Fibroblast of lung (primary cell): Measurements from ENCODE around the gene MAP7D2. TPM values are rescaled to one million over a fixed set of nuclear protein-coding genes. Genes with fewer than 3 reads are reported as not detected.

ENCODE experiments used
- DNase-seq, 2 donors: peaks; one replicate each; pipeline versions ENCODE4 v3.0.0 to v3.0.0-alpha.2; 2010; ENCODE audit warnings: low read depth in 2 of 2
- H2AFZ ChIP-seq: 2 replicates; pipeline ENCODE4 v1.5.1; 2012; ENCODE audit warnings: low read length, control low read depth, inconsistent platforms
- H3K27ac ChIP-seq: 2 replicates; pipeline ENCODE4 v1.5.1; 2011; ENCODE audit warnings: low read length, control low read depth; ENCODE audit not compliant: insufficient read depth
- H3K27me3 ChIP-seq: 2 replicates; pipeline ENCODE4 v1.5.1; 2011; ENCODE audit warnings: mild to moderate bottlenecking, low read length; ENCODE audit not compliant: control insufficient read depth, insufficient read depth
- H3K36me3 ChIP-seq: 2 replicates; pipeline ENCODE4 v1.5.1; 2011; ENCODE audit warnings: low read length; ENCODE audit not compliant: control insufficient read depth, insufficient read depth
- H3K4me1 ChIP-seq: 2 replicates; pipeline ENCODE4 v1.5.1; 2011; ENCODE audit warnings: low read length; ENCODE audit not compliant: control insufficient read depth, insufficient read depth; ENCODE audit errors: extremely low read depth
- H3K4me2 ChIP-seq: 2 replicates; pipeline ENCODE4 v1.5.1; 2011; ENCODE audit warnings: low read length, control low read depth; ENCODE audit not compliant: insufficient read depth; ENCODE audit errors: extremely low read depth
- H3K4me3 ChIP-seq, 4 experiments: fragments of 200-600 bp in 1 of 4; sonication (generic) in 1 of 4; replicated peaks in 1 of 4; 2 replicates each; pipeline ENCODE4 v1.5.1; 2011 to 2016; ENCODE audit warnings: low read length in 4 of 4, low read depth in 3 of 4, mild to moderate bottlenecking in 3 of 4, control low read depth in 2 of 4, inconsistent platforms in 1 of 4, mixed read lengths in 1 of 4; ENCODE audit not compliant: insufficient read depth in 1 of 4; ENCODE audit errors: control extremely low read depth in 1 of 4
- H3K79me2 ChIP-seq: 2 replicates; pipeline ENCODE4 v1.5.1; 2012; ENCODE audit warnings: mild to moderate bottlenecking, low read length, inconsistent platforms; ENCODE audit not compliant: control insufficient read depth, insufficient read depth
- H3K9ac ChIP-seq: 2 replicates; pipeline ENCODE4 v1.5.1; 2011; ENCODE audit warnings: mild to moderate bottlenecking, low read length, control low read depth; ENCODE audit not compliant: insufficient read depth
- H3K9me3 ChIP-seq: 2 replicates; pipeline ENCODE4 v1.5.1; 2012; ENCODE audit warnings: low read depth, low read length; ENCODE audit not compliant: control insufficient read depth, insufficient read depth
- H4K20me1 ChIP-seq: 2 replicates; pipeline ENCODE4 v1.5.1; 2011; ENCODE audit warnings: low read length; ENCODE audit not compliant: control insufficient read depth, insufficient read depth; ENCODE audit errors: extremely low read depth
- CTCF ChIP-seq, 2 donors: IDR thresholded peaks in 1 of 2; conservative IDR thresholded peaks in 1 of 2; 1 replicate in 1 of 2; 2 replicates in 1 of 2; pipeline ENCODE4 v1.5.1; 2011 to 2012; ENCODE audit warnings: low read length in 2 of 2, control low read depth in 1 of 2, inconsistent platforms in 1 of 2, low read depth in 1 of 2, mild to moderate bottlenecking in 1 of 2
- EZH2 ChIP-seq: IDR thresholded peaks from 2 replicates; pipeline ENCODE4 v1.5.1; 2012; ENCODE audit warnings: low read length, control low read depth, mild to moderate bottlenecking; ENCODE audit errors: missing control alignments
- polyA plus RNA-seq, 2 donors: library from polyadenylated mRNA; depleted of rRNA in 1 of 2; stranded (reverse) in 1 of 2; unstranded in 1 of 2; fragments of >200 nt; gene quantifications; 2 replicates each; pipeline ENCODE4 v1.2.1, GENCODE V29; 2011 to 2012; ENCODE audit warnings: missing spikeins in 1 of 2
- total RNA-seq: library from RNA; depleted of rRNA; stranded (reverse); fragments of >200 nt; gene quantifications from 2 replicates; pipeline ENCODE4 v1.2.1, GENCODE V29; 2014

The MAP7D2 gene
- total and polyA plus RNA-seq, 2 donors (not counting 1 experiment from before 2014, with no cell fraction given), result under 0.01 to 0.26 TPM

GRCh38 chrX:19968276-19968675 lies 148.4 kb downstream of the MAP7D2 start:
- Histone ChIP-seq H3K27me3 (no peaks in the 10 kb centered on the region), H3K4me2 (no peak overlapping the region), H3K4me1 (no peaks in the 10 kb centered on the region), H2AFZ (no peak overlapping the region), H4K20me1 (no peaks in the 10 kb centered on the region), H3K79me2 (no peaks in the 10 kb centered on the region), H3K9me3 (no peaks in the 10 kb centered on the region), H3K27ac (no peak overlapping the region), H3K36me3 (no peaks in the 10 kb centered on the region), H3K4me3 (no peak overlapping the region), H3K9ac (no peak overlapping the region)
- no peak for DNase-seq
- no peak for TF ChIP-seq CTCF (conservative IDR thresholded peaks at IDR 0.05 in 1 of 2, IDR thresholded peaks at IDR 0.05 in 1 of 2; ENCODE audit: low read depth in 1 of 2, low read length in 2 of 2)
- no peak for TF ChIP-seq EZH2

- no peak overlapping the region for H3K4me2 ChIP-seq
- H3K4me3 ChIP-seq, result no peak overlapping the region
- H3K4me1 ChIP-seq, result no peaks in the 10 kb centered on the region
- H3K36me3 ChIP-seq, result no peaks in the 10 kb centered on the region
- H3K9ac ChIP-seq, result no peak overlapping the region
- H3K27ac ChIP-seq, result no peak overlapping the region
- no peak for TF ChIP-seq CTCF (conservative IDR thresholded peaks at IDR 0.05 in 1 of 2, IDR thresholded peaks at IDR 0.05 in 1 of 2; ENCODE audit: low read depth in 1 of 2, low read length in 2 of 2)
- TF ChIP-seq EZH2, result no peak
- no peaks in the 10 kb centered on the region for H4K20me1 ChIP-seq
- H3K27me3 ChIP-seq, result no peaks in the 10 kb centered on the region
- no peak for DNase-seq
- H3K79me2 ChIP-seq, result no peaks in the 10 kb centered on the region
- H2AFZ ChIP-seq, result no peak overlapping the region
- no peaks in the 10 kb centered on the region for H3K9me3 ChIP-seq
These were observed 150.7 kb downstream of the MAP7D2 start for GRCh38 chrX:19966056-19966455.

- Histone ChIP-seq H3K4me3 (no peak overlapping the region), H3K4me2 (no peak overlapping the region), H3K79me2 (no peaks in the 10 kb centered on the region), H3K36me3 (no peaks in the 10 kb centered on the region), H3K9ac (no peak overlapping the region), H3K27ac (no peak overlapping the region), H3K27me3 (no peaks in the 10 kb centered on the region), H3K9me3 (no peaks in the 10 kb centered on the region), H3K4me1 (no peaks in the 10 kb centered on the region), H4K20me1 (no peaks in the 10 kb centered on the region), H2AFZ (no peak overlapping the region)
- no peak for TF ChIP-seq EZH2
- TF ChIP-seq CTCF (conservative IDR thresholded peaks at IDR 0.05 in 1 of 2, IDR thresholded peaks at IDR 0.05 in 1 of 2; ENCODE audit: low read depth in 1 of 2, low read length in 2 of 2), result no peak
- peak in 1 of 2 donors; percentile 10 for DNase-seq
These were observed 152.5 kb downstream of the MAP7D2 start for GRCh38 chrX:19964017-19964710.
